OCI-LY7 (cell line): ENCODE measurements around the gene RMND5A. TPM values are rescaled to one million over a fixed set of nuclear protein-coding genes. Genes with fewer than 3 reads are reported as not detected.

Source experiments
- BruUV-seq: library from RNA; stranded (reverse); fragments of 400-500 nt; replicated peaks from 2 replicates; lab custom pipeline; 2021; lab: Mats Ljungman, UMichigan
- CTCF ChIA-PET: fragments of 300-600 bp; sonication (Branson Sonifier 250); formaldehyde crosslinking; loops from one replicate; lab custom pipeline; 2022; ENCODE audit warnings: antibody characterized with exemption; ENCODE audit not compliant: unreplicated experiment; lab: Charles Lee
- POLR2A ChIA-PET: fragments of 300-600 bp; sonication (Branson Sonifier 250); formaldehyde crosslinking; loops from one replicate; lab custom pipeline; 2022; ENCODE audit warnings: antibody characterized with exemption; lab: Charles Lee
- DNase-seq: peaks from one replicate; pipeline ENCODE4 v3.0.0-alpha.2; 2015; ENCODE audit warnings: low spot score
- H2AFZ ChIP-seq: fragments of 200-600 bp; sonication (generic), shearing (Covaris generic); 2 replicates; pipeline ENCODE4 v1.6.1; 2014; ENCODE audit warnings: mild to moderate bottlenecking, antibody characterized with exemption, low read length, moderate library complexity
- H3K27ac ChIP-seq: fragments of 200-600 bp; sonication (generic); 2 replicates; pipeline ENCODE4 v1.5.1; 2014; ENCODE audit warnings: mixed run types, low read depth, mild to moderate bottlenecking, moderate library complexity, low read length, inconsistent platforms; ENCODE audit not compliant: poor library complexity, severe bottlenecking
- H3K36me3 ChIP-seq: fragments of 200-600 bp; sonication (generic); 2 replicates; pipeline ENCODE4 v1.6.1; 2014; ENCODE audit warnings: mild to moderate bottlenecking, antibody characterized with exemption, low read length, moderate library complexity, mixed read lengths; ENCODE audit not compliant: insufficient read depth
- H3K4me1 ChIP-seq: fragments of 200-600 bp; sonication (generic); 2 replicates; pipeline ENCODE4 v1.5.1; 2014; ENCODE audit warnings: mild to moderate bottlenecking, low read length; ENCODE audit not compliant: insufficient read depth, poor library complexity, severe bottlenecking
- H3K4me2 ChIP-seq: fragments of 200-600 bp; sonication (generic); 2 replicates; pipeline ENCODE4 v1.6.1; 2014; ENCODE audit warnings: mild to moderate bottlenecking, low read length
- H3K4me3 ChIP-seq: fragments of 200-600 bp; sonication (generic); 2 replicates; pipeline ENCODE4 v1.5.1; 2014; ENCODE audit warnings: mild to moderate bottlenecking, low read depth, low read length; ENCODE audit not compliant: poor library complexity, severe bottlenecking
- H3K79me2 ChIP-seq: fragments of 200-600 bp; sonication (generic); 2 replicates; pipeline ENCODE4 v1.6.1; 2016; ENCODE audit warnings: low read depth, mild to moderate bottlenecking, low read length, moderate library complexity, mixed read lengths; ENCODE audit not compliant: insufficient read depth
- H3K9me2 ChIP-seq: fragments of 200-600 bp; sonication (generic); 2 replicates; pipeline ENCODE4 v1.6.1; 2016; ENCODE audit warnings: mild to moderate bottlenecking, low read length, mixed read lengths; ENCODE audit not compliant: insufficient read depth
- H3K9me3 ChIP-seq: fragments of 200-600 bp; sonication (generic); 2 replicates; pipeline ENCODE4 v1.6.1; 2014; ENCODE audit warnings: mild to moderate bottlenecking, mixed run types, low read length, mixed read lengths
- H4K20me1 ChIP-seq: fragments of 200-600 bp; sonication (generic); 2 replicates; pipeline ENCODE4 v1.6.1; 2014; ENCODE audit warnings: mild to moderate bottlenecking, antibody characterized with exemption, low read length, moderate library complexity, mixed read lengths; ENCODE audit not compliant: insufficient read depth
- CTCF ChIP-seq: fragments of 200-600 bp; sonication (generic); conservative IDR thresholded peaks from 2 replicates; pipeline ENCODE4 v1.5.1; 2014; ENCODE audit warnings: mild to moderate bottlenecking, antibody characterized with exemption, low read length, moderate library complexity, mixed read lengths
- EZH2phosphoT487 ChIP-seq: fragments of 200-600 bp; sonication (generic); IDR thresholded peaks from 2 replicates; pipeline ENCODE4 v1.6.1; 2018; ENCODE audit warnings: low read depth, borderline replicate concordance, mild to moderate bottlenecking, mixed run types, antibody characterized with exemption, low read length, moderate library complexity, mixed read lengths
- intact Hi-C: fragments of 100-400 bp; cut with micrococcal nuclease; formaldehyde crosslinking; loops from one replicate; pipeline ENCODE4 v1.10.0; 2022; ENCODE audit not compliant: unreplicated experiment
- total RNA-seq, 2 experiments: library from RNA; depleted of rRNA in 1 of 2; stranded (reverse); fragments of >200 nt in 1 of 2; shearing (Covaris generic) in 1 of 2; gene quantifications; 2 replicates each; pipeline ENCODE4 v1.2.3, GENCODE V29; 2014 to 2022

RMND5A gene
- total RNA-seq, 2 experiments from 2014 or later, result 60.6 to 62.7 TPM

- Histone ChIP-seq H3K9me3 (no peaks in the 10 kb centered on the region), H3K79me2 (no peaks in the 10 kb centered on the region), H3K36me3 (no peaks in the 10 kb centered on the region), H2AFZ (no peak overlapping the region), H3K4me2 (no peak overlapping the region), H3K4me3 (no peak overlapping the region), H3K9me2 (no peaks in the 10 kb centered on the region), H4K20me1 (no peaks in the 10 kb centered on the region), H3K4me1 (no peaks in the 10 kb centered on the region), H3K27ac (no peak overlapping the region)
- ChIA-PET CTCF (no interaction called here), POLR2A (no interaction called here)
- no peak for TF ChIP-seq CTCF
- no peak for TF ChIP-seq EZH2phosphoT487
- BruUV-seq, result no TSS peak
- intact Hi-C loops, result no loop called here
- DNase-seq, result no peak
Observed at GRCh38 chr2:86815611-86816010, 95.5 kb downstream of the RMND5A start.

GRCh38 chr2:86818114-86818801 is 98.2 kb downstream of the RMND5A start:
- no peaks in the 10 kb centered on the region for H3K9me2 ChIP-seq
- no peak overlapping the region for H3K4me2 ChIP-seq
- TF ChIP-seq CTCF (no peak), EZH2phosphoT487 (no peak)
- no peak overlapping the region for H2AFZ ChIP-seq
- no TSS peak for BruUV-seq
- no peak overlapping the region for H3K27ac ChIP-seq
- no peaks in the 10 kb centered on the region for H3K4me1 ChIP-seq
- no peaks in the 10 kb centered on the region for H3K36me3 ChIP-seq
- no peaks in the 10 kb centered on the region for H3K9me3 ChIP-seq
- intact Hi-C loops, result no loop called here
- ChIA-PET POLR2A (no interaction called here), CTCF (no interaction called here)
- H3K79me2 ChIP-seq, result no peaks in the 10 kb centered on the region
- H4K20me1 ChIP-seq, result no peaks in the 10 kb centered on the region
- H3K4me3 ChIP-seq, result no peak overlapping the region
- DNase-seq, result no peak

- Histone ChIP-seq H3K9me3 (no peaks in the 10 kb centered on the region), H3K4me3 (no peak overlapping the region), H2AFZ (no peak overlapping the region), H3K4me2 (no peak overlapping the region), H3K4me1 (no peaks in the 10 kb centered on the region), H3K27ac (no peak overlapping the region), H3K36me3 (no peaks in the 10 kb centered on the region), H4K20me1 (no peaks in the 10 kb centered on the region), H3K9me2 (no peaks in the 10 kb centered on the region), H3K79me2 (no peaks in the 10 kb centered on the region)
- TF ChIP-seq EZH2phosphoT487 (no peak), CTCF (no peak)
- intact Hi-C loops, result no loop called here
- ChIA-PET POLR2A (no interaction called here), CTCF (no interaction called here)
- no peak for DNase-seq
- no TSS peak for BruUV-seq
Observed at GRCh38 chr2:86818957-86819356, 98.9 kb downstream of the RMND5A start.
